ENCODE data around the gene RET.

The RET gene

GRCh38 chr10:43061760-43062159 lies 15.1 kb upstream of the RET start:
- Histone ChIP-seq H2AFZ (ENCODE audit: low read depth, low read length, severe bottlenecking) (no peak overlapping the region), H3K4me2 (ENCODE audit: low read depth, low read length, poor library complexity, severe bottlenecking) (no peak overlapping the region), H3F3A (ENCODE audit: insufficient read depth) (no peaks in the 10 kb centered on the region), H3K27ac (ENCODE audit: low read depth, low read length) (no peak overlapping the region), H3K36me3 (ENCODE audit: low read length) (no peaks in the 10 kb centered on the region), H3K9ac (ENCODE audit: low read length) (no peak overlapping the region), H3K79me2 (ENCODE audit: insufficient read depth, low read length) (no peaks in the 10 kb centered on the region), H3K9me3 (ENCODE audit: insufficient read depth, low read length) (no peaks in the 10 kb centered on the region), H4K20me1 (ENCODE audit: low read depth, low read length) (no peaks in the 10 kb centered on the region), H3K27me3 (ENCODE audit: low read length) (no peaks in the 10 kb centered on the region), H3K9me2 (replicated peaks; ENCODE audit: insufficient read depth, low read length) (no peaks in the 10 kb centered on the region), H3K4me3 (ENCODE audit: insufficient read depth, low read length, poor library complexity, severe bottlenecking) (no peak overlapping the region)
- TF ChIP-seq EZH2phosphoT487 (conservative IDR thresholded peaks at IDR 0.05; ENCODE audit: low read length) = no peak
- TF ChIP-seq CTCF (IDR thresholded peaks at IDR 0.05; ENCODE audit: insufficient read depth, low read length, poor library complexity, severe bottlenecking) = no peak

GRCh38 chr10:43062402-43063160 lies 14.3 kb upstream of the RET start:
- TF ChIP-seq EZH2phosphoT487 (conservative IDR thresholded peaks at IDR 0.05; ENCODE audit: low read length) (no peak), CTCF (IDR thresholded peaks at IDR 0.05; ENCODE audit: insufficient read depth, low read length, poor library complexity, severe bottlenecking) (no peak)
- Histone ChIP-seq H3K4me2 (ENCODE audit: low read depth, low read length, poor library complexity, severe bottlenecking) (no peak overlapping the region), H4K20me1 (ENCODE audit: low read depth, low read length) (no peaks in the 10 kb centered on the region), H3K27me3 (ENCODE audit: low read length) (no peaks in the 10 kb centered on the region), H3K36me3 (ENCODE audit: low read length) (no peaks in the 10 kb centered on the region), H3K9me2 (replicated peaks; ENCODE audit: insufficient read depth, low read length) (no peaks in the 10 kb centered on the region), H3K27ac (ENCODE audit: low read depth, low read length) (no peak overlapping the region), H3K4me3 (ENCODE audit: insufficient read depth, low read length, poor library complexity, severe bottlenecking) (no peak overlapping the region), H3K9ac (ENCODE audit: low read length) (no peak overlapping the region), H3F3A (ENCODE audit: insufficient read depth) (no peaks in the 10 kb centered on the region), H3K9me3 (ENCODE audit: insufficient read depth, low read length) (no peaks in the 10 kb centered on the region), H2AFZ (ENCODE audit: low read depth, low read length, severe bottlenecking) (no peak overlapping the region), H3K79me2 (ENCODE audit: insufficient read depth, low read length) (no peaks in the 10 kb centered on the region)

- Histone ChIP-seq H3K27ac (ENCODE audit: low read depth, low read length) (no peak overlapping the region), H2AFZ (ENCODE audit: low read depth, low read length, severe bottlenecking) (no peak overlapping the region), H3K9me3 (ENCODE audit: insufficient read depth, low read length) (no peaks in the 10 kb centered on the region), H3K27me3 (ENCODE audit: low read length) (no peaks in the 10 kb centered on the region), H4K20me1 (ENCODE audit: low read depth, low read length) (no peaks in the 10 kb centered on the region), H3K79me2 (ENCODE audit: insufficient read depth, low read length) (no peaks in the 10 kb centered on the region), H3K9ac (ENCODE audit: low read length) (no peak overlapping the region), H3K9me2 (replicated peaks; ENCODE audit: insufficient read depth, low read length) (no peaks in the 10 kb centered on the region), H3F3A (ENCODE audit: insufficient read depth) (no peaks in the 10 kb centered on the region), H3K4me3 (ENCODE audit: insufficient read depth, low read length, poor library complexity, severe bottlenecking) (no peak overlapping the region), H3K36me3 (ENCODE audit: low read length) (no peaks in the 10 kb centered on the region), H3K4me2 (ENCODE audit: low read depth, low read length, poor library complexity, severe bottlenecking) (no peak overlapping the region)
- TF ChIP-seq EZH2phosphoT487 (conservative IDR thresholded peaks at IDR 0.05; ENCODE audit: low read length) = no peak
- no peak for TF ChIP-seq CTCF (IDR thresholded peaks at IDR 0.05; ENCODE audit: insufficient read depth, low read length, poor library complexity, severe bottlenecking)
Observed at GRCh38 chr10:43064331-43065075, 12.4 kb upstream of the RET start.

All from SU-DHL-6 (cell line).